ENCODE results near the gene NKD2. TPM values are rescaled to one million over a fixed set of nuclear protein-coding genes. Genes with fewer than 3 reads are reported as not detected.

The NKD2 gene
- total and polyA plus RNA-seq, 12 donors = 0.22 to 32.8 (median 10.8) TPM

DNA sequence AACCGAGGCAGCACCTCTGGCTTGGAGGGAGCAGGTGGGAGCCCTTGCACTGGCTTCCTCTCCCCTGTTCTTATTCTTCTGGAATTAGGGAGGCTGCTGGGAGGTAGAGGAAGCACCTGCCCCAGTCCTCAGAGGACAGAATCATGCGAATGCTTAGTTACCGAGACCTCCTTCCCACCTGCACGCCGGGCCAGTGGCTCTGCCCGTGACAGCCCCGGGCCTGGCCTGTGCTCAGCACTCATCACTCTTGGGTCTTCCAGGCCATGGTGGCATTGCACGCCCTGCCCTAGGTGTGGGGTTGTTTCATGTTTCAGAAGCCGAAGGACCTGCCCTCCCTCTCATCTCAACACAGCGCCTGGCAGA, 45.3 kb upstream of the NKD2 start:
- Histone ChIP-seq H3K27me3 (peaks cover 8% of the 10 kb centered on the region), H3K27ac (peak overlapping the region in 2 of 5 donors; percentile 57 to 85), H3K9me3 (replicated peaks in 1 of 3) (no peaks in the 10 kb centered on the region), H3K36me3 (replicated peaks in 1 of 2) (no peaks in the 10 kb centered on the region), H3K4me1 (replicated peaks in 1 of 2) (no peaks in the 10 kb centered on the region), H3K4me3 (no peak overlapping the region)
- no peak for DNase-seq
- 74 to 84% (median 81%) methylated on average over 9 to 10 of the region's 10 CpGs for WGBS, 4 donors
- TF ChIP-seq POLR2A (IDR thresholded peaks at IDR 0.05) = no peak
- TF ChIP-seq, protein P1, sequence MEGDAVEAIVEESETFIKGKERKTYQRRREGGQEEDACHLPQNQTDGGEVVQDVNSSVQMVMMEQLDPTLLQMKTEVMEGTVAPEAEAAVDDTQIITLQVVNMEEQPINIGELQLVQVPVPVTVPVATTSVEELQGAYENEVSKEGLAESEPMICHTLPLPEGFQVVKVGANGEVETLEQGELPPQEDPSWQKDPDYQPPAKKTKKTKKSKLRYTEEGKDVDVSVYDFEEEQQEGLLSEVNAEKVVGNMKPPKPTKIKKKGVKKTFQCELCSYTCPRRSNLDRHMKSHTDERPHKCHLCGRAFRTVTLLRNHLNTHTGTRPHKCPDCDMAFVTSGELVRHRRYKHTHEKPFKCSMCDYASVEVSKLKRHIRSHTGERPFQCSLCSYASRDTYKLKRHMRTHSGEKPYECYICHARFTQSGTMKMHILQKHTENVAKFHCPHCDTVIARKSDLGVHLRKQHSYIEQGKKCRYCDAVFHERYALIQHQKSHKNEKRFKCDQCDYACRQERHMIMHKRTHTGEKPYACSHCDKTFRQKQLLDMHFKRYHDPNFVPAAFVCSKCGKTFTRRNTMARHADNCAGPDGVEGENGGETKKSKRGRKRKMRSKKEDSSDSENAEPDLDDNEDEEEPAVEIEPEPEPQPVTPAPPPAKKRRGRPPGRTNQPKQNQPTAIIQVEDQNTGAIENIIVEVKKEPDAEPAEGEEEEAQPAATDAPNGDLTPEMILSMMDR (IDR thresholded peaks at IDR 0.05) = no peak
- intact Hi-C loops (cut with DNase I) = no loop called here

GRCh38 chr5:963673-964531, 44.7 kb upstream of the NKD2 start:
- 63 to 70% (median 67%) methylated on average over 21 to 31 of the region's 31 CpGs for WGBS, 4 donors
- no peak overlapping the region for H3K4me3 ChIP-seq

GRCh38 chr5:964821-965220, 43.8 kb upstream of the NKD2 start:
- no peak overlapping the region for H3K4me3 ChIP-seq
- no peaks in the 10 kb centered on the region for H3K4me1 ChIP-seq (replicated peaks in 1 of 2)
- no peak for DNase-seq
- intact Hi-C loops (cut with DNase I) = no loop called here
- H3K27me3 ChIP-seq = peaks cover 8% of the 10 kb centered on the region
- no peaks in the 10 kb centered on the region for H3K36me3 ChIP-seq (replicated peaks in 1 of 2)
- 78 to 81% (median 81%) methylated on average over 9 to 10 of the region's 10 CpGs for WGBS, 4 donors
- peak overlapping the region in 2 of 5 donors; percentile 26 to 85 for H3K27ac ChIP-seq
- H3K9me3 ChIP-seq (replicated peaks in 1 of 3) = no peaks in the 10 kb centered on the region
- no peak for TF ChIP-seq POLR2A (IDR thresholded peaks at IDR 0.05)

More at GRCh38 chr5:963673-964531, 44.7 kb upstream of the NKD2 start:
- H3K9me3 ChIP-seq (replicated peaks in 1 of 3) = no peaks in the 10 kb centered on the region
- DNase-seq = peak in 6 of 7 donors; percentile 30 to 69 (median 46)
- H3K36me3 ChIP-seq (replicated peaks in 1 of 2) = no peaks in the 10 kb centered on the region
- intact Hi-C loops (cut with DNase I) = no loop called here
- no peak for TF ChIP-seq POLR2A (IDR thresholded peaks at IDR 0.05)
- TF ChIP-seq, protein P1 (IDR thresholded peaks at IDR 0.05) = no peak
- no peaks in the 10 kb centered on the region for H3K4me1 ChIP-seq (replicated peaks in 1 of 2)
- peak overlapping the region in 2 of 5 donors; percentile 57 to 85 for H3K27ac ChIP-seq
- peaks cover 8% of the 10 kb centered on the region for H3K27me3 ChIP-seq

DNA sequence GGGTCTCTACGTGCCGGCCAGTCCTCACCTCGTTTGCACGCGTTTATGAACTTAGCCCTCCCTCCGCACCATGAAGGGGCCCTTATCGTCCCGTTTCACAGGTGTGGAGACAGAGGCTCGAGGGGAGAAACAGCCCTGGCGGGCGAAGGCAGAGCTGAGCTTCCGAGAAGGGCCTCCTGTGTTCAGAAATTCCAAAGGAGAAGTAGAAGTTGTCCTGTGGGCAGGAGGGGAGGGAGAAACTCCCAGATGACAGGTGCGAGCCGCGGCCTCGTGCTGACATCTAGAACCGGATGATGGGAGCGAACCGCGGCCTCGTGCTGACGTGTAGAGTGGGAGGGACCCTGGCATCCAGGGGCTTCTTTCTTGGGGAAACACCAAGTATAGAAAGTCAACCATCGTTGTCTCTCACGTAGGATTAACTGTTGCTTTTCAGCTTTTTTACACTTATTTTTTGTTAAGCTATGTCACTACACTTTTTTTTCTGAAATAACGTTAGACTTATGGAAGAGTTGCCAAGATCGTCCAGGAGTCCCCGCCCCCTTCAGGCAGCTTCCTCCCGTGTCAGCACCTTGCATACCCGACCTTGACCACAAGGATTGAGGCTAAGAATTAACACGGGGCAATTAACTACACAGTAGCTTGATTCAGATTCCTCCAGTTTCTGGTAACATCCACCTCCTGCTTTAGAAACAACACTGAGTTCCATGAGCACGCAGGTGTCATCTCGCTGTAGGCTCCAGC, 42.8 kb upstream of the NKD2 start:
- Histone ChIP-seq H3K4me3 (no peak overlapping the region), H3K4me1 (replicated peaks in 1 of 2) (no peaks in the 10 kb centered on the region), H3K9me3 (replicated peaks in 1 of 3) (no peaks in the 10 kb centered on the region), H3K27me3 (peaks cover 8% of the 10 kb centered on the region), H3K36me3 (replicated peaks in 1 of 2) (no peaks in the 10 kb centered on the region), H3K27ac (no peak overlapping the region)
- no peak for DNase-seq
- TF ChIP-seq POLR2A (IDR thresholded peaks at IDR 0.05) = no peak
- intact Hi-C loops (cut with DNase I) = no loop called here
- 73 to 79% (median 79%) methylated on average over 30 to 32 of the region's 32 CpGs for whole genome bisulfite sequencing, 4 donors

DNA sequence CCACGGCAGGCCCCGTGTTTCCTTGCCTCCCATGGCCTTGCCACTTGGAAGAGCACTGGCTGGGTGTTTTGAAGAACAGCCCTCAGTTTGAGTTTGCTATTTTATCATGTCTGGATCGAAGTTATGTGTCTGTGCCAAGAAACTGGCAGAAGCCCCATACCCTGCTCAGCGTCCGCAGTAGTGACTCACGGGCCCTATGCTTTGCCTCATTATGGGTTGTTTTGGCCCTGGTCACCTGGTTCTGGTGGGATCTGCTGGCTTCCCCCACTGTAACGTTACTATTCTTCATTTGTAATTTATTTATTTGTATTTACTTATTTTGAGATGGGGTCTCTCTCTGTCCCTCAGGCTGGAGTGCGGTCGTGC, 42.3 kb upstream of the NKD2 start:
- Histone ChIP-seq H3K36me3 (replicated peaks in 1 of 2) (no peaks in the 10 kb centered on the region), H3K27me3 (peaks cover 8% of the 10 kb centered on the region), H3K4me1 (replicated peaks in 1 of 2) (no peaks in the 10 kb centered on the region), H3K9me3 (replicated peaks in 1 of 3) (no peaks in the 10 kb centered on the region), H3K27ac (no peak overlapping the region), H3K4me3 (no peak overlapping the region)
- intact Hi-C loops (cut with DNase I) = no loop called here
- DNase-seq = no peak
- TF ChIP-seq, protein P1 (IDR thresholded peaks at IDR 0.05) = no peak
- no peak for TF ChIP-seq POLR2A (IDR thresholded peaks at IDR 0.05)
- 70 to 85% (median 77%) methylated on average over 8 to 9 of the region's 9 CpGs for WGBS, 4 donors

Measured in adrenal gland (tissue), 12 donors.